Activated naive CD4-positive, alpha-beta T cell treated with anti-CD3 and anti-CD28 coated beads for 36 hours (primary cell): ENCODE data around the gene DEUP1. TPM values are rescaled to one million over a fixed set of nuclear protein-coding genes. Genes with fewer than 3 reads are reported as not detected.

Experiments
- CTCF ChIA-PET: fragments of 350-600 bp; sonication (Branson Sonifier 250); formaldehyde crosslinking; loops from one replicate; lab custom pipeline; 2021; ENCODE audit warnings: antibody characterized with exemption; lab: Charles Lee
- DNase-seq: peaks from one replicate; pipeline ENCODE4 v3.0.0-alpha.2; 2020
- H3K27ac Mint-ChIP-seq: one replicate; pipeline ENCODE4 v1.8.0; 2021; ENCODE audit warnings: mild to moderate bottlenecking, mixed read lengths
- H3K27me3 Mint-ChIP-seq: one replicate; pipeline ENCODE4 v1.8.0; 2021; ENCODE audit warnings: low read depth, mixed read lengths
- H3K36me3 Mint-ChIP-seq: one replicate; pipeline ENCODE4 v1.8.0; 2021; ENCODE audit warnings: low read depth, mixed read lengths
- H3K4me1 Mint-ChIP-seq: one replicate; pipeline ENCODE4 v1.8.0; 2021; ENCODE audit warnings: low read depth, mixed read lengths
- H3K4me3 Mint-ChIP-seq: one replicate; pipeline ENCODE4 v1.8.0; 2021; ENCODE audit warnings: mild to moderate bottlenecking, moderate library complexity, mixed read lengths
- H3K9me3 Mint-ChIP-seq: one replicate; pipeline ENCODE4 v1.8.0; 2021; ENCODE audit warnings: mixed read lengths
- intact Hi-C: fragments of 100-400 bp; cut with micrococcal nuclease; formaldehyde crosslinking; loops from one replicate; pipeline ENCODE4 v1.15.1; 2023
- total RNA-seq, 2 experiments: library from RNA; stranded (reverse); gene quantifications; one replicate each; pipeline ENCODE4 v1.2.3, GENCODE V29; 2021

The DEUP1 gene
- total RNA-seq, 2 experiments from 2014 or later, result not detected

DNA sequence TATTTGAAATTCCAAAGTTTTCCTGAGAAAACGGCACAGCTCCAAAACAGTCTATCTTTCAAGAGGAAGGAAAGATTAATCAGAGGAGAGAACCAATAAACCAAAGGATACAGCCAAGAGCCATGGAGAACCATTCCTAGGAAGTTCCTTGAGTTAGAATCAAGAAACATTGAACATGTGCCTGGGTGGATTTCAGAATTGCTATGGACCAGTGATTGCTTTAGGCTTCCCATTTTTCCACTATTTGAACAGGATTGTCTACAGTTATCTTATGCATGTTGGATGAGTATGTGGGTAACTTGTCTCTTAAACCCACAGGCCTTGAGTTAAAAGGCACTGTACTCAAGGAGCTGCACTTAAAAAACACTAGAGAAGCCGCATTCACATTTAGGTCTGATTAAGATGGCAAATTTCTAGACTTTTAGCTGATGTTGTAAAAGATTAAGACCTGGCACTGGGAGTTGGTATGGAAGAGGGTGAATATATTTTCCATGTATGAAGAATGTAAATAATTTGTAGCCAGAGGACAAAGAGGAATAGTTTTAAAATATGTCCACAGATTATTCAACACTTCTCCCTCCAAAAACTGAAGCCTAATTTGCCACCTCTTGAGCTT lies 11.2 kb upstream of the DEUP1 start:
- Mint-ChIP-seq H3K9me3 (peaks cover 15% of the 10 kb centered on the region), H3K4me3 (no peak overlapping the region), H3K4me1 (no peaks in the 10 kb centered on the region), H3K27me3 (peaks cover 8% of the 10 kb centered on the region), H3K27ac (no peak overlapping the region), H3K36me3 (peaks cover 4% of the 10 kb centered on the region)
- intact Hi-C loops, result no loop called here
- no peak for DNase-seq
- CTCF ChIA-PET, result no interaction called here

DNA sequence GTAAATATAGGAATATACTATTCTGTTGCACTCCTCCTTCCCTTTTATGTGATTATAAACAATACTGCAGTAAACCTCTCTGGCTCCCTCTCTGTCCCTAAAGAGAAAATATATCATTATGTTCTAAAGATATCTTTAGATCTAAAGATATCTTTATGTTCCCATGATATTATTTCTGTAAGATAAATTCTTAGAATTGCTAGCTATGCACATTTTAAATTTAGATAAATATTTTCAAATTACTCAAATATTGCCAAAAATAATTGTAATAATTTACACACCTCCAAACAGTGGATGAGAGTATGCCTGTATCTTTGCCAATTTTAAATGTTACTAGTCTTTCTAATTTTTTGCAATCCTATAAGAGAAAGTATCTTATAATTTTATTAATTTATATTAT lies 10.3 kb upstream of the DEUP1 start:
- H3K4me3 Mint-ChIP-seq, result no peak overlapping the region
- peaks cover 11% of the 10 kb centered on the region for H3K27me3 Mint-ChIP-seq
- no peak overlapping the region for H3K27ac Mint-ChIP-seq
- no peaks in the 10 kb centered on the region for H3K4me1 Mint-ChIP-seq
- DNase-seq, result no peak
- CTCF ChIA-PET, result no interaction called here
- H3K9me3 Mint-ChIP-seq, result peaks cover 8% of the 10 kb centered on the region
- intact Hi-C loops, result no loop called here
- H3K36me3 Mint-ChIP-seq, result peaks cover 3% of the 10 kb centered on the region

DNA sequence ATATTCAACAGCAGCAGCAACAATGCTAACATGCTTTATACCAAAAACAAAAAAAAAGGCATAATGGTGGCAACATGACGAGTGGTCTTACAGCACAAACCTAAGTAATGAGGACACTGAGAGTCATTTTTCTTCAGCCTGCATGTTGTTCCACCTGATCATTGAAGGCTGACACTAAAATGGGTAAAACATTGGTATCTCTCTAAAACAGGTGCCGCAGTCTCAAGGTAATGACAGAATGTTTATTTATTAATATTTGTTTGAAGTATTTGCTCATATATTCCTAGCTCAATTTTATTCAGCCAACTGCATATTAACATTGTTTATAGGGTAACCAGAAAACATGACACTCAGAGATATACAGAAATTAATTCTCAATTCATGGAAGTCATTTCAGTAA lies 8.3 kb upstream of the DEUP1 start:
- no peaks in the 10 kb centered on the region for H3K4me1 Mint-ChIP-seq
- CTCF ChIA-PET, result no interaction called here
- peaks cover 2% of the 10 kb centered on the region for H3K9me3 Mint-ChIP-seq
- no peak overlapping the region for H3K4me3 Mint-ChIP-seq
- H3K27ac Mint-ChIP-seq, result no peak overlapping the region
- H3K27me3 Mint-ChIP-seq, result peaks cover 9% of the 10 kb centered on the region
- intact Hi-C loops, result no loop called here
- no peak for DNase-seq
- H3K36me3 Mint-ChIP-seq, result no peaks in the 10 kb centered on the region

- no peak overlapping the region for H3K4me3 Mint-ChIP-seq
- DNase-seq, result no peak
- no peaks in the 10 kb centered on the region for H3K36me3 Mint-ChIP-seq
- H3K27ac Mint-ChIP-seq, result no peak overlapping the region
- peaks cover 10% of the 10 kb centered on the region for H3K27me3 Mint-ChIP-seq
- H3K4me1 Mint-ChIP-seq, result no peaks in the 10 kb centered on the region
- peaks cover 2% of the 10 kb centered on the region for H3K9me3 Mint-ChIP-seq
- CTCF ChIA-PET, result no interaction called here
- intact Hi-C loops, result no loop called here
These were observed 6.8 kb upstream of the DEUP1 start for GRCh38 chr11:93323747-93324146.

DNA sequence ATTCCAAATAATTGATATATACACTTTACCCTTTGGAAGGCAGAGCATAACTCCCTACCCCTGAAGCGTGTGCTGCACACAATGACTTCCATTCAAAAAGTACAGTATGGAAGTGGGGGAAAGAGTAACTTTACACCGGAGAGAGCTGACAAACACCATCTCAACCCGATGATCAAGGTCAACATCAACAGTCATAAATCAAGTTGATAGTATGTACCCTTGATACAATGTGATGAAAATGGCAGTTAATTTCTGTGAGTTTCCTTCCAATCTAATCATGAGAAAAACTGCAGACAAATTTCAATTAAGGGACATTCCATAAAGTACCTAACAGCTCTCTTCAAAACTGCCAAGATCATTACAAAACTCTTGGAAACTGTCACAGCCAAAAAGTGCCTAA lies 6.0 kb upstream of the DEUP1 start:
- intact Hi-C loops, result no loop called here
- no peaks in the 10 kb centered on the region for H3K9me3 Mint-ChIP-seq
- H3K36me3 Mint-ChIP-seq, result no peaks in the 10 kb centered on the region
- CTCF ChIA-PET, result no interaction called here
- peaks cover 14% of the 10 kb centered on the region for H3K27me3 Mint-ChIP-seq
- DNase-seq, result no peak
- no peak overlapping the region for H3K4me3 Mint-ChIP-seq
- no peaks in the 10 kb centered on the region for H3K4me1 Mint-ChIP-seq
- no peak overlapping the region for H3K27ac Mint-ChIP-seq

DNA sequence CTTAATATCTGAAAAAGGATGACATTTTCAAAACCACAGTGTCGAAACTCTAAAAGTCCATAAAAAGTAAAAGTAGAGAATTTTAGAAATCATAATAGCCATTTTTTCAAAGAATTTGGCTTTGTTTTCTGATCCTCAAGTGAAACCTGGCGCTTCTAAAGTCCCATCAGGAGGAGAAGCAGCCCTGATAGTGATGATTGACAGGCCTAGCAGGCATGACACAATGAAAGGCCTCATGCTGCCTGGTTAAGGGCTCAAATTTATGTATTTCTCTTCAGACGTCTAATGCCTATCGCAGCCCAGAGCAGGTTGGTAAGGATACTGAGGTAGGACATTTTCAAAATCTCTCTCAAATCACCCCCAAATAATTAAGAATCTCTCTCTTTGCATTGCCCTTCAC lies 3.9 kb upstream of the DEUP1 start:
- no peak overlapping the region for H3K4me3 Mint-ChIP-seq
- H3K27ac Mint-ChIP-seq, result no peak overlapping the region
- no peak for DNase-seq
- no peaks in the 10 kb centered on the region for H3K9me3 Mint-ChIP-seq
- peaks cover 7% of the 10 kb centered on the region for H3K4me1 Mint-ChIP-seq
- CTCF ChIA-PET, result no interaction called here
- no peaks in the 10 kb centered on the region for H3K36me3 Mint-ChIP-seq
- H3K27me3 Mint-ChIP-seq, result peaks cover 28% of the 10 kb centered on the region
- intact Hi-C loops, result no loop called here

DNA sequence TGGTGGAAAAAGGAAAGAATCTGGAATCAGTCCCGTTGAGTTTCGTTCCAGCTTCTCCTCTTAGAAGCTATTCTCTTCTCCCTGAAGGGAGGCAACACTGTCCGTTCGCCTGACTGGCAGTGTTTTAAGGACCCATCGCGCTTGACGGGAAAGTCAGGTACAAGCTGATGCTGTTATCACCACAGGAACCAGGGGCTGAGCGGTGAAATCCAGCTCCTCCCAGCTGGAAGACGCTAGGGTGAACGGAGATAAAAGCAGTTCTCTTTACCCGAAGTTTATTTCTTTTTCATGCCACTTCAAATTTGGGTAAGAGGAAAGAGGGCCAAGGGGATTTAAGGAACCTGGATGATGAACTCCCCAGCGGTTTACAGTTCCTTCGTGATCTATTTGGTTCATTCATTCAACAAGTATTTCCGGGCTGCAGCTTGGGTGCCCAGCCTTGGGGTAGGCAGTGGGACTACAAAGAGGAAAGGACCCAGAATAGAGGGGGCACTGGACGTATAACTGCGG lies 551 bp upstream of the DEUP1 start:
- Mint-ChIP-seq H3K4me3 (peak overlapping the region; percentile 61), H3K4me1 (peaks cover 7% of the 10 kb centered on the region), H3K9me3 (no peaks in the 10 kb centered on the region), H3K27me3 (peaks cover 33% of the 10 kb centered on the region), H3K27ac (no peak overlapping the region), H3K36me3 (no peaks in the 10 kb centered on the region)
- CTCF ChIA-PET, result no interaction called here
- intact Hi-C loops, result loop anchor here (10.0 kb wide), 1 partner anchor 325 kb away; no protein-coding TSS in a partner anchor
- no peak for DNase-seq

DNA sequence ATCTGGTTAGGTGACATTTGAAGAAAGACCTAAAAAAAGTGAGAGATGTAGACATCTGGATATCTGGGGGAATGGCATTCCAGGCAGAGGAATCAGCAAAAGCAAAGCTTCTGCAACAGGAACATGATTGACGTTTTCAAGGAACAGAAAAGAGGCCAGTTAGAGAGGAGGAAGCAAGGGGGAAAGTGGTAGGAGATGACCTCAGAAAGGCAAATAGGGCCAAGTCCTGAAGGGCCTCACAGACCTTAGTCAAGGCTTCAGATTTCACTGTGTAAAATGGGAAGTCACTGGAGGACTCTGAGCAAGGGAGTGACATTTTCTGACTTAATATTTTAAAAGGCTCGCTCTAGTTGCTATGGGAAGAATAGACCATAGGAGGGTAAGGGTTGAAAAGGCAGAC lies 9.7 kb downstream of the DEUP1 start:
- peaks cover 2% of the 10 kb centered on the region for H3K27me3 Mint-ChIP-seq
- intact Hi-C loops, result no loop called here
- no peaks in the 10 kb centered on the region for H3K4me1 Mint-ChIP-seq
- no peak overlapping the region for H3K27ac Mint-ChIP-seq
- no peaks in the 10 kb centered on the region for H3K9me3 Mint-ChIP-seq
- no peak overlapping the region for H3K4me3 Mint-ChIP-seq
- no peak for DNase-seq
- H3K36me3 Mint-ChIP-seq, result no peaks in the 10 kb centered on the region
- CTCF ChIA-PET, result no interaction called here

DNA sequence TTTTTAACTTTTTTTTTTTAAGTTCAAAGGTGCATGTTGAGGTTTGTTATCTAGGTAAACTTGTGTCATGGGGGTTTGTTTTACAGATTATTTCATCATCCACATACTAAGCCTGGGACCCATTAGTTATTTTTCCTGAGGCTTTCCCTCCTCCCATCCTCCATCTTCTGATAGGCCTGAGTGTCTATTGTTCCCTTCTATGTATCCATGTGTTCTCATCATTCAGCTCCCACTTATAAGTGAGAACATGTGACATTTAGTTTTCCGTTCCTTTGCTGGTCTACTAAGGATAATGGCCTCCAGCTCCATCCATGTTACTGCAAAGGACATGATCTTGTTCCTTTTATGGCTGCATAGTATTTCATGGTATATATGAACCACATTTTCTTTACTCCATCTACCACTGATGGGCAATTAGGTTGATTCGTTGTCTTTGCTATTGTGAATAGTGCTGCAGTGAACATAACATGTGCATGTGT lies 14.4 kb downstream of the DEUP1 start:
- intact Hi-C loops, result no loop called here
- no peaks in the 10 kb centered on the region for H3K36me3 Mint-ChIP-seq
- peaks cover 15% of the 10 kb centered on the region for H3K27me3 Mint-ChIP-seq
- H3K9me3 Mint-ChIP-seq, result no peaks in the 10 kb centered on the region
- DNase-seq, result no peak
- no peaks in the 10 kb centered on the region for H3K4me1 Mint-ChIP-seq
- no peak overlapping the region for H3K4me3 Mint-ChIP-seq
- no peak overlapping the region for H3K27ac Mint-ChIP-seq
- CTCF ChIA-PET, result interaction anchor here (0.6 to 0.7 kb wide), 3 partner anchors 77 to 523 kb away, joined by 3 to 5 read pairs (median 3); no protein-coding TSS in a partner anchor

GRCh38 chr11:93348930-93349329 lies 18.4 kb downstream of the DEUP1 start:
- CTCF ChIA-PET, result no interaction called here
- Mint-ChIP-seq H3K27ac (no peak overlapping the region), H3K4me1 (no peaks in the 10 kb centered on the region), H3K36me3 (no peaks in the 10 kb centered on the region), H3K4me3 (no peak overlapping the region), H3K9me3 (no peaks in the 10 kb centered on the region), H3K27me3 (peaks cover 13% of the 10 kb centered on the region)
- intact Hi-C loops, result no loop called here
- DNase-seq, result no peak

- Mint-ChIP-seq H3K27me3 (peaks cover 13% of the 10 kb centered on the region), H3K27ac (no peak overlapping the region), H3K36me3 (no peaks in the 10 kb centered on the region), H3K9me3 (peaks cover 5% of the 10 kb centered on the region), H3K4me1 (no peaks in the 10 kb centered on the region), H3K4me3 (no peak overlapping the region)
- intact Hi-C loops, result no loop called here
- CTCF ChIA-PET, result no interaction called here
- no peak for DNase-seq
These were observed 20.3 kb downstream of the DEUP1 start for GRCh38 chr11:93350835-93351234.

- Mint-ChIP-seq H3K36me3 (no peaks in the 10 kb centered on the region), H3K27me3 (no peaks in the 10 kb centered on the region), H3K27ac (no peak overlapping the region), H3K9me3 (peaks cover 7% of the 10 kb centered on the region), H3K4me3 (no peak overlapping the region), H3K4me1 (no peaks in the 10 kb centered on the region)
- CTCF ChIA-PET, result no interaction called here
- no peak for DNase-seq
- intact Hi-C loops, result no loop called here
These were observed 28.9 kb downstream of the DEUP1 start for GRCh38 chr11:93359396-93359795.

DNA sequence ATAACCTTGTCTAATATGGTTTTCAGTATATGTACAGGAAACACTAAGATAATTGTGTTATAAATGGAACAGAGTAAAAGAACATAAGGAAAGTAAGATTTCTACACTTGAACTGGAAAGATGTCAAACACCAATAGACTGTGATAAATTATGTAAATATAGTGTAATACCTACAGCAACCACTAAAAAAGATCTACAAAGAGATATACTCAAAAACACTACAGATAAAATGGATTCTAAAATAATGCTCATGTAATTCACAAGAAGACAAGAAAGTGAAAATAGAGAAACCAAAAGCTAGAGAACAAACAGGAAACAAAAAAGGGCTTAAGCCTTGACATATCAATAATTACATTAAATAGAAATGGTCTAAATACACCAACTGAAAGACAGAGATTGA lies 30.9 kb downstream of the DEUP1 start:
- Mint-ChIP-seq H3K36me3 (no peaks in the 10 kb centered on the region), H3K27ac (no peak overlapping the region)
- CTCF ChIA-PET, result no interaction called here

More for the DNA sequence above, 30.9 kb downstream of the DEUP1 start:
- H3K9me3 Mint-ChIP-seq, result peaks cover 7% of the 10 kb centered on the region
- no peak overlapping the region for H3K4me3 Mint-ChIP-seq
- H3K27me3 Mint-ChIP-seq, result no peaks in the 10 kb centered on the region
- no peaks in the 10 kb centered on the region for H3K4me1 Mint-ChIP-seq
- no peak for DNase-seq
- intact Hi-C loops, result no loop called here
